ENCODE results near the gene MAST3.

- TF ChIP-seq RAD21 (IDR thresholded peaks at IDR 0.05; ENCODE audit: low read depth) = no peak
- no peak for TF ChIP-seq EP300 (IDR thresholded peaks at IDR 0.05; ENCODE audit: borderline replicate concordance)
- TF ChIP-seq TCF12 (IDR thresholded peaks at IDR 0.05; ENCODE audit: low read depth) = no peak
- TF ChIP-seq YY1 (IDR thresholded peaks at IDR 0.05; ENCODE audit: low read depth) = no peak
- no peak for TF ChIP-seq TAF1 (IDR thresholded peaks at IDR 0.05; ENCODE audit: low read depth)
- no peak for TF ChIP-seq USF1 (IDR thresholded peaks at IDR 0.05)
- TF ChIP-seq CEBPB (IDR thresholded peaks at IDR 0.05) = no peak
- TF ChIP-seq FOXM1 (IDR thresholded peaks at IDR 0.05; ENCODE audit: borderline replicate concordance, low read depth) = no peak
- no peak for TF ChIP-seq CREB1 (IDR thresholded peaks at IDR 0.05; ENCODE audit: low read depth)
- no peak for TF ChIP-seq MAX (IDR thresholded peaks at IDR 0.05)
- no peak for TF ChIP-seq EGR1 (IDR thresholded peaks at IDR 0.05)
- TF ChIP-seq REST (IDR thresholded peaks at IDR 0.05; ENCODE audit: low read depth) = no peak
- TF ChIP-seq ZBTB7A (IDR thresholded peaks at IDR 0.05; ENCODE audit: low read depth) = no peak
Observed at GRCh38 chr19:18165794-18166544, 68.4 kb downstream of the MAST3 start.
